ENCODE results near the gene KL. TPM values are rescaled to one million over a fixed set of nuclear protein-coding genes. Genes with fewer than 3 reads are reported as not detected.

Gene KL
- total and polyA plus RNA-seq, 2 of the 8 experiments (the other 6 are each of a cell fraction or from before 2014, with no cell fraction given): 0.02 TPM; not detected in 1

GRCh38 chr13:32989942-32990341 lies 26.3 kb upstream of the KL start:
- H2BK120ac ChIP-seq (replicated peaks; ENCODE audit: low read depth, low read length): no peak overlapping the region
- H3K9ac ChIP-seq (replicated peaks in 1 of 4; ENCODE audit: extremely low read depth in 1 of 4, low read depth in 3 of 4, low read length in 3 of 4): no peak overlapping the region
- no peaks in the 10 kb centered on the region for H3K79me1 ChIP-seq (ENCODE audit: low read depth, low read length)
- no peak overlapping the region for H3K27ac ChIP-seq (ENCODE audit: low read depth, low read length)
- no peak overlapping the region for H3K23ac ChIP-seq (ENCODE audit: insufficient read length)
- no peak overlapping the region for H3K56ac ChIP-seq (replicated peaks; ENCODE audit: insufficient read length, low read depth, low read length)
- no peaks in the 10 kb centered on the region for H3K9me3 ChIP-seq (ENCODE audit: insufficient read depth in 2 of 2, low read depth in 1 of 2, low read length in 1 of 2)
- no peaks in the 10 kb centered on the region for H3K36me3 ChIP-seq (ENCODE audit: control insufficient read depth in 2 of 4, insufficient read depth in 4 of 4, low read length in 3 of 4)
- CTCF ChIA-PET (ENCODE audit: partially characterized antibody): no interaction called here
- no peak overlapping the region for H4K8ac ChIP-seq (ENCODE audit: extremely low read depth, insufficient read depth, low read length)
- H2BK15ac ChIP-seq (ENCODE audit: low read length): no peak overlapping the region
- POLR2A ChIA-PET (ENCODE audit: partially characterized antibody): no interaction called here
- H2BK20ac ChIP-seq (ENCODE audit: low read length): no peak overlapping the region
- H3K4me2 ChIP-seq (ENCODE audit: insufficient read depth in 1 of 2, low read depth in 2 of 2, low read length in 2 of 2): no peak overlapping the region
- FAIRE-seq (no peak), DNase-seq (ENCODE audit: low read depth in 1 of 2, low spot score in 2 of 2) (no peak)
- no peak overlapping the region for H4K5ac ChIP-seq (ENCODE audit: insufficient read length, low read depth, low read length)
- H3K27me3 ChIP-seq (replicated peaks in 1 of 4; ENCODE audit: control insufficient read depth in 3 of 4, extremely low read depth in 1 of 4, insufficient read depth in 3 of 4, low read length in 3 of 4): no peaks in the 10 kb centered on the region
- H3K4me3 ChIP-seq (ENCODE audit: extremely low read depth in 1 of 4, insufficient read depth in 2 of 4, low read depth in 3 of 4, low read length in 4 of 4): no peak overlapping the region
- no peak overlapping the region for H2BK12ac ChIP-seq (ENCODE audit: low read depth, low read length)
- no peak overlapping the region for H4K91ac ChIP-seq (replicated peaks; ENCODE audit: insufficient read length, low read length)
- H2BK5ac ChIP-seq (ENCODE audit: low read depth, low read length): no peak overlapping the region
- no peak overlapping the region for H3K4ac ChIP-seq (replicated peaks; ENCODE audit: insufficient read length, low read depth, low read length)
- H3K18ac ChIP-seq (ENCODE audit: extremely low read depth, low read length): no peak overlapping the region
- H2AFZ ChIP-seq (ENCODE audit: low read length): no peak overlapping the region
- no peaks in the 10 kb centered on the region for H3K79me2 ChIP-seq (ENCODE audit: control insufficient read depth in 1 of 2, insufficient read depth in 2 of 2, low read length in 2 of 2)
- 81% methylated on average over 3 of the region's 3 CpGs; no CpG with 5 or more reads in 1 of the 2 experiments for WGBS, 2 experiments (ENCODE audit: extremely low coverage in 1 of 2, insufficient coverage in 1 of 2, insufficient read length in 1 of 2, insufficient replicate concordance in 2 of 2, low coverage in 1 of 2, low lambda C conversion rate in 2 of 2, missing lambda C conversion rate in 1 of 2)
- no peaks in the 10 kb centered on the region for H3K4me1 ChIP-seq (replicated peaks in 1 of 4; ENCODE audit: control insufficient read depth in 3 of 4, insufficient read depth in 4 of 4, low read length in 3 of 4)
- no peak overlapping the region for H2AK5ac ChIP-seq (ENCODE audit: low read depth, low read length)
- no peak overlapping the region for H3K14ac ChIP-seq (ENCODE audit: insufficient read length)
- no peaks in the 10 kb centered on the region for H3K23me2 ChIP-seq (ENCODE audit: low read depth, low read length)
- H4K20me1 ChIP-seq (replicated peaks in 1 of 2; ENCODE audit: control insufficient read depth in 1 of 2, insufficient read depth in 2 of 2, low read length in 2 of 2): no peaks in the 10 kb centered on the region
- TF ChIP-seq SIRT6 (IDR thresholded peaks at IDR 0.05; ENCODE audit: low read length) (no peak), POLR2AphosphoS5 (IDR thresholded peaks at IDR 0.05; ENCODE audit: low read depth, low read length) (no peak), SRF (IDR thresholded peaks at IDR 0.05; ENCODE audit: low read depth, low read length) (no peak), KDM1A (IDR thresholded peaks at IDR 0.05; ENCODE audit: borderline replicate concordance, low read length) (no peak), PHF8 (conservative IDR thresholded peaks at IDR 0.05; ENCODE audit: low read depth, low read length) (no peak), BRCA1 (IDR thresholded peaks at IDR 0.05; ENCODE audit: low read depth, low read length) (no peak), HDAC6 (IDR thresholded peaks at IDR 0.05; ENCODE audit: low read depth, low read length) (no peak), CREB1 (IDR thresholded peaks at IDR 0.05) (no peak), RNF2 (IDR thresholded peaks at IDR 0.05; ENCODE audit: borderline replicate concordance, low read depth, low read length, missing control alignments, poor library complexity, severe bottlenecking) (no peak), CHD1 (IDR thresholded peaks at IDR 0.05; ENCODE audit: low read depth, low read length) (no peak), SP2 (IDR thresholded peaks at IDR 0.05; ENCODE audit: low read length) (no peak)
- TF ChIP-seq, protein P1, sequence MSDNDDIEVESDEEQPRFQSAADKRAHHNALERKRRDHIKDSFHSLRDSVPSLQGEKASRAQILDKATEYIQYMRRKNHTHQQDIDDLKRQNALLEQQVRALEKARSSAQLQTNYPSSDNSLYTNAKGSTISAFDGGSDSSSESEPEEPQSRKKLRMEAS (IDR thresholded peaks at IDR 0.05): no peak
